HG03342 (cell line): ENCODE results near the gene CLCNKA.
"Not testable (repeated sequence)": the region's sequence is repeated elsewhere in the genome, so short reads cannot be mapped to it uniquely, and the experiment has no call there.

Experiments used
- ATAC-seq: cut with Tn5 transposase; IDR thresholded peaks from one replicate; pipeline ENCODE4 v1.9.1; 2021; ENCODE audit warnings: mild to moderate bottlenecking, moderate library complexity; ENCODE audit not compliant: unreplicated experiment

The CLCNKA gene

DNA sequence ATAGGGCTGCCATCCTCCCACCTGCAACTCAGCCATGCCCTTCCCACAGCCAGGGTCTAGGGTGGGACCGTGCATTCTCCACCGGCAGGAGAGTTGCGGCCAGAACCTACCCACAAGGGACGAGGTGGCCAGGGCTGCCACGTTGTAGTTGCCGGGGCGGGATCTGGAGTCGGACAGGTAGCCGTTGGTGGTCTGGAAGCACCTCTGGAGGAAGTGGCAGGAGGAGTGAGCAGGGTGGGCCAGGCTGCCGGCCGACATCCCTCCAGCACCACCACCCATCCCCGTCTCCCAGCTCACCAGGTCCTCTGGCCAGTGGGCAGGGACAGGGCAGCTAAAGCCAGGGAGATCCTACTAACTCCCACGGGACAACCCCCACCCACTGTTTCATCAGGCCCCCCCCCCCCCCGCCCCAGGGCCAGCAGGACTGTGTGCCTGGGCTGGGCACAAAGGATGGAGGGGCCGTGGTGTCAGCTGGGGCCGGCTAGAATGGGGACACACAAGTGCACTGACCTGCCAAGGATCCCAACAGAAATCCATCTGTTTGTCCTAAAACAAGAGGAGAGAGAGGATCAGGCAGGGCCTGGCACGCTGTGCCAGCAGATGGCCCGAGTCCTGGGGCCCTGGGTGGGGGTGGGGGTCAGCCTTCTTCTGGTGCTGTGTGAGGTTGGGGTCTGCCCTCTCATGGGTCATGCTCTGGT lies 40.3 kb downstream of the CLCNKA start:
- not testable (repeated sequence) for ATAC-seq

GRCh38 chr1:16062687-16063075 lies 40.8 kb downstream of the CLCNKA start:
- ATAC-seq, result not testable (repeated sequence)

GRCh38 chr1:16063226-16063829 lies 41.5 kb downstream of the CLCNKA start:
- no peak for ATAC-seq

DNA sequence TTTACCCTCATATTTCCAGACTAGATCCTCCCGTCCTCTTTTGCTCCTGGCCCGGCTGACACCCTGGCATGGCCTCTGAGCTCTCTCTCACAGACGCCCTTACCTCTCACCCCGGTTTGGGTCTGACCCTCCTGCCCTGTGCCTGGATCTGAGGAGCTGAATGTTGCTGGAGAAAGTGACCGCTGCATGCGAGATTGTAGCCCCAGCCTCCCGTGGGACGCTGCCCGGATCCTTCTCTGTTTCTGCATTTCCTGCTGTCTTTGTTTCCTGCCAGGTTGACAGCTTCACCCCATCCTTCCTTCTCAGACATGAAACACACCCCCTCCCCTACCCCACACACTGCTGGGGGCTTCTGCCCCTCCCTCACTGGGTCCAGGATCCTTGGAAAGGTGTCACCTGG lies 42.1 kb downstream of the CLCNKA start:
- no peak for ATAC-seq

DNA sequence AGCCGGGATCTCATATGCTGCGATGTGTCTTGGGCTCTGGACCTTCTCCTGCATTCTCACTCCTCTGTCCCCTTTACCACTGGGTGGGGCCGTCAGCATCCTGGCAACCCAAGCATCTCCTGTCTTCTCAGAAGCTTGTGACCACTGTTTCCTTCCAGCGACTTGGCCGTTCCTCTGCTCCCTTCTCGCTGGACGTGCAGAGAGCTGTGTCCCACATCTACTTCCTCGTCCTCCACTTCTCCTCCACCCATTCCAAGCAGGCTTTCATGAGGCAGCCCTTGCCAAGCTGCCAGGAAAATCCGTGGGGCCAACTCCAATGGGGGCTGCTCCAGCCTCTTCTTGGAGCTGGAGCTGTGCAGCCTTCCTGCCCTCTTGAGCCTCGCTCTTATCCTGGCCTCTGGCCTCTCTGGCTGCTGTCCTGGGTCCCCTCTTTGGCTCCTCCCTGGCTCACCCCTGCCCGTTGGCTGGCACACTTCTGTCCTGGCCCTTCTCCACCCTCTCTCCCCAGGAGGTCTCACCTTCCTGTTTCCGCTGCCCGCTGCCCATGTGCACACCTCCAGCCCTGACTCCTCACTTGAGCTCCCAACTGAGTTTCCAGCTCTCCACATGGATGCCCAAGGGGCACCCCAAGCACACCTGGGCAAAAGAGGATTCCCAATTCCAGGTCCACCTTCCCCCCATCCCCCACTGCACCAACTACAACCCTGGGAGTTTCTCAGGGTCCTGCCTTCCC lies 42.9 kb downstream of the CLCNKA start:
- ATAC-seq, result no peak

DNA sequence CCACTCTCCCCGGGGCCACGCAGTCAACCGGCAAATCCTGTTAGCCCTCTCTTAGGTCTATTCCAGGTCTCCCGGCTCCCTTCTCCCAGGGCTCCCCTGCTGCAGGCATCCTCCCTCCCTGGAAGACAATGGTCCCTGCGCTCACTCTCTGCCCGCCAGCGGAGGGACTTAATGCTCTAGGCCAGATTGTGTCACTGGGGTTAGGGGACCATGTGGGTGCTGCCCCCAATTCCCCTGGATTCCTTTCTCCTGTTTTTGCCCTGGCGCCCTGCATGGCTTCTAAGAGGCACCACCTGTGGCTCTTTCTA lies 43.4 kb downstream of the CLCNKA start:
- ATAC-seq, result no peak

GRCh38 chr1:16066245-16066644 lies 44.4 kb downstream of the CLCNKA start:
- ATAC-seq, result no peak

GRCh38 chr1:16067127-16067768 lies 45.4 kb downstream of the CLCNKA start:
- no peak for ATAC-seq

DNA sequence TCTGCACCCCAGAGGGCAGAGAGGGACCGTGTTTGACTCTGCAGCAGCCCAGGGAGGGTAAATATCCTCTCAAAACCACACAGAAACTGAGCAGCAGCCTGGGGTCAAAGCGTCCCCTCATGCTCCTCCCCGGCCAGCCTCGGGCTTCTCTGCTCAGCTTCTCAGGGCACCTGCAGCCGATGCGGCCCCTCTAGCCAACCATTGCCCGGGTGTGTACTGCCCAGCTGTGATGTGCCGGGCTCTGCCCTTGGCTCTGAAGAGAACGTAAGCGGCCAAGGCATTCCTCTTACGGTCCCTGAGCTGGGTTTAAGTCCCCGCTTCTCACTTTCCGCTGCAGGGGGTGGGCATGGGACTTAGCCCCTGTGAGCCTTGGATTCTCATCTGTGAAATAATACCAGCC lies 46.1 kb downstream of the CLCNKA start:
- ATAC-seq, result no peak

DNA sequence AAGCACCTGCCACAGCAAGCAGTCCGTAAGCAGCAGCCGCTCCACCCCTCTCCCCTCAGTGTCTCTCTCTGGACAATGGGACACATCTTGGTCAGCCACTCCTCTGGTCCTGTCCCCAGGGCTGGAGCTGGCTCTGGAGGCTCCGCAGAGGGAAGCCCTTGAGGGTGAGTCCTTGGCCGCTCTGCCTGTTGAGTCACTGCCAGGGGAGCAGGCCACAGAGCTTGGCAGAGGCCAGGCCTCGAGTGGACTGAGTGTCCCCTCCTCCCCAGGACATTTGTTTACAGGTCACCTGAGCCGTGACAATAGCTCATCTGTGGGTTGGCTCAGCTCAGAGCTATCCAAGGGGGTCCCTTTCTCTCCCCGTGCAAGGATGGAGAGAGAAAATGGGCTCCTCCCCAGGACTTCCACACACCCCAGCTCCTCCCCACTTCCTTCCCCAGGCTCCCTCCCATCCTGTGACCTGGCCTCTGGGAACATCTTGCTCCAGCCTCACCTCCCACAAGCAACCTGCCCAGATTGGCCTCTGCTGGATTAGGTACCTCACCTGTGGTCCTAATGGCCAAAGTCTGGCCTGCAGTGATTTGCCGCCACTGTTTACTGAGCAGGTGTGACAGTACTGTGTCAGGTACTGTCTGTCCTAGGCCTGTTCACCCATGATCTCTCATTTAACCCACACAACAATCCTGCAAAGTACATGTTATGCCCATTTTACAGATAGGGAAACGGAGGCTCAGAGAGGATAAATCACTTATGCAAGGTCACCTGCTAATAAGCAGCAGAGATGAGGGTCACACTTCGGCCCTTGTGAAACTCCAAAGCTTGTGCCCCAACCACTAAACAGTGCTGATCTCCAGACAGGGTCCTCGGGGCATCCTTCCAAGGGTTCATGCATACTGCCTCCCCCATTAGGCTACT lies 46.8 kb downstream of the CLCNKA start:
- no peak for ATAC-seq

DNA sequence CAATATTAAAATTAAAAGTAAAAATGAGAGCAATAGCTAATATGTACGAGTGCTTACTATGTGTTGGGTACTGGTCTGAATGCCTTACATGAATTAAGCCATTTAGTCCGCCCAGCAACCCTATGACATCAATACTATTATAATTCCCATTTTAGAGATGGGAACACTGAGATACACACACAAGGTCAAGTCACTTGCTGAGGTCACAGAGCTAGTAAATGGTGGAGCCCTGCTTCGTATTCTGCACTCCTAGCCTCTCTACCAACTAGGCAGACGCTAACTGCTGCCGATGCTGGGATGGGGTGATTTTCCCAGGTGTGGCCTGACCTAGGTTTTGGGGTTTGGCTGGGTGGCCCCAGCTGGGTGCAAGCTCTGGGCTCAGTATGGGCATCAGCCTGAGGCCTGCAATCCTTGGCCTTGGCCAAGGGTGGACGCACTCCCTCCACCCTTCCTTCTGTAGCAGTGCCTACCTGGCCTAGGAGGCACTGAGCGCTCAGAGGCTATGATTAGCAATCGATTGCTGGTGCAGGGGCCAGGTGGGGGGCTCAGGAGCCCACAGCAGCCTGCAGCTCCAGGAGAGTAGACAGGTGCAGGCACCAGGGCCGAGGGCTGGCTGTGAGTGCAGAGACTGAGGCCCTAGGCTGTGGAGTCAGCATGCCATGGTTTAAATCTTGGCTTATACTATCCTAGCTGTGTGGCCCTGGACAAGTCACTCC lies 49.0 kb downstream of the CLCNKA start:
- no peak for ATAC-seq

GRCh38 chr1:16071614-16072013 lies 49.8 kb downstream of the CLCNKA start:
- no peak for ATAC-seq

- no peak for ATAC-seq
Measured at GRCh38 chr1:16072095-16072494, 50.3 kb downstream of the CLCNKA start.

DNA sequence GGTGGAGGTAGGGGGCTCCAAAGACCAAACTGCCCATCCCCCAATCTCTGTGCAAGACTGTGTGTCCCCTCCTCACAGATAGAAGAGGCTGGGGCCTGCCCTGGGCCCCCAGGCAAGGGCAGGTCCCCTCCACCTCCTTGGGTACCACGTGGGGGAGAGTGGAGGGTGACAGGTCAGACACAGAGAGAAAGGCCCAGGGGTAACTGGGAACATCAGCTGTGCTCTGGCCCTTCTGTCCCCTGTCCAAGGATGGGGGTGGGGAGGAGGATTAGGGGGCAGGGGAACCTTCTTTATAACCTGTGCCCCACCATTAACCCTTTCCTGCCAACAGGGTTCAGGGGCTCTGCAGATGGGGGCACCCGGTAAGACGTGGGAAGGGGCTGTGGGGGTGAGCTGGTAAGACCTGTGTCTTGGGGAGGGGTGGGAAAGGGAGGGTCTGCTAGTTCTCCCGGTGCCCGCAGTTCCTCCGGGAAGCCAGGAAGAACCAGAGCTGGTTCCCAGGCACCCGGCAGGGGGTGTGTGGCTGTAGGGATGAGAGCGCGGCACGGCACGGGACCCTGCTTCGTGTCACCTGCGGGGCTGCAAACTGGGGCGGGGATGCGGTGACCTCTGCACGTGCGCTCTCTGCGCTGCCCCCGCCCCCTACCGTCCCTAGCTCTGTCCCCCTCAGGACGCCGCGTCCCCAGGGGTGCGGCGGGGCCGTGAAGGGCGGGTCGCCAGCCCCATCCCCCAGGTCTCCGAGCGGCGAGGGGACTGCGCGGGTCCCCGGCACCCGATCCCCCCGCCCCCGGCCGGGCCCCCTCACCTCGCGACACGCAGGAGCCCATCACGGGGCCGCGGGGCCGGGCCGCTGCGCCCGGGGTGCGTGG lies 51.0 kb downstream of the CLCNKA start:
- no peak for ATAC-seq

DNA sequence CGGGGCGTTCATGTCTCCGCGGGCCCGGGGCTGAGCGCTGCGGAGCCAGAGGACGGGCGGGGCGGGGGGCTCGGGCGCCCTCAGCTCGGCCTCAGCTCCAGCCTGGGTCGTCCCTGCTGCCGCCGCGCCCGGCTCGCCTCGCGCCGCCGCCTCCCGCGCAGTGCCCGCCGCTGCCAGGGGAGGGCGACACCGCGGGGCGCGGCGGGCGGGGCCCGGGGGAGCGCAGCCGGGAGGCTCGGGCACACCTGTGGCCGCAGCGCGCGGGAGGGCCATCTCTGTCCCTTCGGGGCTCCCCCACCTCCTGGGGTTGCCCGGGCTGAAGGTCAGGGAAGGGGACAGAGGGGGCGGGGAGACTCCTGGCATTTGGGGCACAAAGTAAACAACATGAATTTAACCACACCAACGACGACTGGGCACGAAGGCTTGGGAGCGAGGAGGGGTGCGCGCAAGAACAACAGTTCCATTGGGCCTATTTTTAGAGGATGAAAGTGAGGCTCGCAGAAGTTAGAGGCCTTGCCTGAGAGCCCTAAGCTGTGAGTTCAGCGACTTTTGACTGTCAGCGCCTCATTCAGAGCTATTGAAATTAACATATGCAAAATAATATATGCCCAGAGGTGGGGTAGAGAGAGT lies 51.8 kb downstream of the CLCNKA start, which contains the start of gene FAM131C:
Gene FAM131C, minus strand, starts transcription at position 162 of the 630 bp plus-strand sequence. CDS start 209 bp downstream, outside the sequence.
- no peak for ATAC-seq

GRCh38 chr1:16074217-16074616 lies 52.4 kb downstream of the CLCNKA start:
- no peak for ATAC-seq

DNA sequence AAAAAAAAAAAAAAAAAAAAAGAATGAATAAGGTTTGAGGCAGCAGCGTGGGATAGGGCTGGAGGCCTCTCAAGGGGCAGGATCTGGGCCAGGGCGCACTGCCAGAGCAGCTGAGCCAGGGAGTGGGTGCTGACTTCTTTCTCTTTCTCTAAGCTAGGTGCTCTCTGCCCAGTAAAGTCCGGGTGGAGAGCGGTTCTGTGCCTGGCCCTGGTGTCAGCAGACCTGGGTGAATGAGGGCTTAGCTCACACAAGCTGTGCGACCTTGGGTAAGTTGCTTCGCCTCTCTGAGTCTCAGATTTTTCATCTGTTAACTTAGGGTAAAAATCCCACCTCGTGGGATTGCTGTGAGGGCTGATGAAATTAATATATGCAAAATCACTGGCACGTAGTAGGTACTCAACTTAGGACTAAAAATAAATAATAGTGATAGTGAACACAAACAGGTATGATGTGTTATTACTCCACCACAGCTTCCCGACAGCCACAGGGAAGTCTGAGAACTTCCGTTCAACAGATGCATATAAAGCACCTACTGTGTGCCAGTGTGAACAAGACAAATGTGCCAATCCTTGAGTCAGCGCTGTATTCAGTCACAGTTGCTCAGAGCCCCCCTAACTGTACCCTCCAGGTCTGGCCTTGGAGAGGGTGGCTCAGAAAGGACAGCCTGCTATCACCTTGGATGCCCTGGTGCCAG lies 53.6 kb downstream of the CLCNKA start:
- no peak for ATAC-seq
